Testis (tissue), 2 donors: ENCODE results near the gene ATG7.

Experiments used
- POLR2A ChIP-seq: fragments of 450-650 bp; IDR thresholded peaks from one replicate; pipeline ENCODE4 v1.6.1; 2017; ENCODE audit warnings: antibody characterized with exemption, mild to moderate bottlenecking, moderate library complexity
- TF ChIP-seq, protein P1 (sequence below), 3 experiments: fragments of 450-650 bp in 2 of 3; fragments of 200-600 bp in 1 of 3; sonication (generic) in 1 of 3; IDR thresholded peaks; one replicate each; pipeline ENCODE4 v1.5.1; 2016 to 2019; ENCODE audit warnings: antibody characterized with exemption in 3 of 3, mild to moderate bottlenecking in 2 of 3, moderate library complexity in 1 of 3

DNA sequence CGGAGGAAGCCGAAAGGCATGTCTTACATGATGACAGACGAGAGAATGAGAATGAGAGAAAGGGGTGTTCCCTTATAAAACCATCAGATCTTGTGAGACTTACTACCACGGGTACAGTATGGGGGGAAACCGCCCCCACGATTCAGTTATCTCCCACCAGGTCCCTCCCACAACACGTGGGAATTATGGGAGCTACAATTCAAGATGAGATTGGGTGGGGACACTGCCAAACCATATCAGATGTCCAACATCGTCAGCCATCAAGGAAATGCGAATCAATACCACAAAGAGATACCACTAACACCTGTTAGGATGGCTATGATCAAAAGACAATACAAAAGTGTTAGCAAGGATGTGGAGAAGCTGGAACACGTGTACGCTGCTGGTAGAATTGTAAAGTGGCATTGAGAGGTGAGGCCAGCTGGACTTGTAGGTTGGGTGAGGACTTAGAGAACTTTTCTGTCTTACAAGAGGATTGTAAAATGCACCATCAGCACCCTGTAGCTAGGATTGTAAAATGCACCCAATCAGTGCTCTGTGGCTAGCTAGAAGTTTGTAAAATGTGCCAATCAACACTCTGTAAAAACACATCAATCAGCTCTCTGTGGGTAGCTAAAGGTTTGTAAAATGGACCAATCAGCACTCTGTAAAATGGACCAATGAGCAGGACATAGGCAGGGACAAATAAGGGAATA, 334.0 kb downstream of the ATG7 start:
- TF ChIP-seq, protein P1, sequence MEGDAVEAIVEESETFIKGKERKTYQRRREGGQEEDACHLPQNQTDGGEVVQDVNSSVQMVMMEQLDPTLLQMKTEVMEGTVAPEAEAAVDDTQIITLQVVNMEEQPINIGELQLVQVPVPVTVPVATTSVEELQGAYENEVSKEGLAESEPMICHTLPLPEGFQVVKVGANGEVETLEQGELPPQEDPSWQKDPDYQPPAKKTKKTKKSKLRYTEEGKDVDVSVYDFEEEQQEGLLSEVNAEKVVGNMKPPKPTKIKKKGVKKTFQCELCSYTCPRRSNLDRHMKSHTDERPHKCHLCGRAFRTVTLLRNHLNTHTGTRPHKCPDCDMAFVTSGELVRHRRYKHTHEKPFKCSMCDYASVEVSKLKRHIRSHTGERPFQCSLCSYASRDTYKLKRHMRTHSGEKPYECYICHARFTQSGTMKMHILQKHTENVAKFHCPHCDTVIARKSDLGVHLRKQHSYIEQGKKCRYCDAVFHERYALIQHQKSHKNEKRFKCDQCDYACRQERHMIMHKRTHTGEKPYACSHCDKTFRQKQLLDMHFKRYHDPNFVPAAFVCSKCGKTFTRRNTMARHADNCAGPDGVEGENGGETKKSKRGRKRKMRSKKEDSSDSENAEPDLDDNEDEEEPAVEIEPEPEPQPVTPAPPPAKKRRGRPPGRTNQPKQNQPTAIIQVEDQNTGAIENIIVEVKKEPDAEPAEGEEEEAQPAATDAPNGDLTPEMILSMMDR (IDR thresholded peaks at IDR 0.05) = no peak
- TF ChIP-seq POLR2A = no peak
